ENCODE results near the gene MESP1.

- TF ChIP-seq POLR2A (IDR thresholded peaks at IDR 0.05) (no peak), CTCF (IDR thresholded peaks at IDR 0.05) (no peak)
These were observed 15.3 kb downstream of the MESP1 start for GRCh38 chr15:89735773-89736172.
